GM19238 (cell line): ENCODE data around the gene ACAP3.
A peak's percentile ranks its signal among the peaks of the same experiment; 100 is the strongest.
"Not testable (repeated sequence)": the region's sequence is repeated elsewhere in the genome, so short reads cannot be mapped to it uniquely, and the experiment has no call there.

Experiments
- DNase-seq: peaks from one replicate; pipeline ENCODE4 v3.0.0; 2011; ENCODE audit warnings: low spot score; ENCODE audit not compliant: insufficient read length

Gene ACAP3

GRCh38 chr1:1330366-1331067, 22.8 kb upstream of the ACAP3 start:
- no peak for DNase-seq

GRCh38 chr1:1329304-1330210, 21.8 kb upstream of the ACAP3 start:
- DNase-seq, result no peak

- no peak for DNase-seq
Observed at GRCh38 chr1:1328254-1328653, 20.5 kb upstream of the ACAP3 start.

GRCh38 chr1:1327291-1327690, 19.6 kb upstream of the ACAP3 start:
- no peak for DNase-seq

GRCh38 chr1:1326075-1326605, 18.4 kb upstream of the ACAP3 start:
- DNase-seq, result no peak

GRCh38 chr1:1325288-1326074, 17.8 kb upstream of the ACAP3 start:
- DNase-seq, result no peak

GRCh38 chr1:1324524-1325287, 17.0 kb upstream of the ACAP3 start, which contains the start of the genes CPTP and INTS11:
Gene CPTP (plus strand): TSS chr1:1324802. CDS start chr1:1326911, 2,109 bp downstream.
Gene INTS11 (minus strand): TSS chr1:1324660. CDS start chr1:1324608, 52 bp downstream.
- peak; percentile 99 for DNase-seq

GRCh38 chr1:1324084-1324523, 16.4 kb upstream of the ACAP3 start:
- no peak for DNase-seq

GRCh38 chr1:1322952-1323351, 15.2 kb upstream of the ACAP3 start:
- DNase-seq, result no peak

GRCh38 chr1:1322418-1322817, 14.7 kb upstream of the ACAP3 start:
- no peak for DNase-seq

- no peak for DNase-seq
Observed at GRCh38 chr1:1321477-1321876, 13.7 kb upstream of the ACAP3 start.

GRCh38 chr1:1320666-1321448, 13.1 kb upstream of the ACAP3 start:
- DNase-seq, result no peak

GRCh38 chr1:1319646-1319941, 11.9 kb upstream of the ACAP3 start:
- no peak for DNase-seq

- no peak for DNase-seq
Observed at GRCh38 chr1:1318777-1319645, 11.3 kb upstream of the ACAP3 start.

GRCh38 chr1:1318131-1318652, 10.5 kb upstream of the ACAP3 start:
- no peak for DNase-seq

- no peak for DNase-seq
Observed at GRCh38 chr1:1317420-1317819, 9.7 kb upstream of the ACAP3 start.

GRCh38 chr1:1316199-1316598, 8.5 kb upstream of the ACAP3 start:
- not testable (repeated sequence) for DNase-seq

GRCh38 chr1:1315435-1315954, 7.8 kb upstream of the ACAP3 start:
- no peak for DNase-seq
